GM23338 (cell line): Measurements from ENCODE around the gene TEDC2.

Experiments used
- EZH2phosphoT487 ChIP-seq: fragments of 200-600 bp; sonication (generic); IDR thresholded peaks from one replicate; pipeline ENCODE4 v1.8.1; 2018; ENCODE audit warnings: antibody characterized with exemption; ENCODE audit not compliant: unreplicated experiment
- POLR2AphosphoS5 ChIP-seq: IDR thresholded peaks from 2 replicates; pipeline ENCODE4 v1.6.1; 2016; ENCODE audit warnings: antibody characterized with exemption, low read depth
- TF ChIP-seq, protein P1 (sequence below), 2 experiments: fragments of 200-600 bp in 1 of 2; sonication (generic) in 1 of 2; conservative IDR thresholded peaks; 2 replicates each; pipeline versions ENCODE4 v1.5.1 to v1.6.1; 2016 to 2017; ENCODE audit warnings: antibody characterized with exemption in 2 of 2, low read depth in 2 of 2, mild to moderate bottlenecking in 2 of 2, moderate library complexity in 1 of 2
- TF ChIP-seq, protein P2 (sequence below): IDR thresholded peaks from one replicate; pipeline ENCODE4 v1.6.1; 2018; ENCODE audit warnings: antibody characterized with exemption; ENCODE audit not compliant: unreplicated experiment

DNA sequence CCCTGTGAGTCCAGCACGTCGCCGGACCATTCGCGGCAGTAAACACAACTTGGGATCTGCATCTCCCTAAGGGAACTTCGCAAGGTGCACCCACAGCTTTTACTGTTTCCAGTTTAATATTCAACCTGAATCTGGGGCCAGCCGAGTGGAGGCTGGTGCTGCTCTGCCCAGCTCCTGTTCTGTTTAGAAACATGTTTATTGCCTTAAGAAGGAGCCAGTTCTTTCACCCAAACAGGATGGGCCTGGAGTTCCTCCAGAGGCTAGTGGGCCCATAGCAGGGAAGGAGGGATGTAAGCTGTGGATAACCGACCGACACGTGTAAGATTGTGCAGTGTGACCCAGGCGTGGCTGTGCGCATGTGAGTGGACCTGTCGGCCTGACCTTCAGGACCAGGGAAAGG is 32.4 kb downstream of the TEDC2 start:
- TF ChIP-seq, protein P1, sequence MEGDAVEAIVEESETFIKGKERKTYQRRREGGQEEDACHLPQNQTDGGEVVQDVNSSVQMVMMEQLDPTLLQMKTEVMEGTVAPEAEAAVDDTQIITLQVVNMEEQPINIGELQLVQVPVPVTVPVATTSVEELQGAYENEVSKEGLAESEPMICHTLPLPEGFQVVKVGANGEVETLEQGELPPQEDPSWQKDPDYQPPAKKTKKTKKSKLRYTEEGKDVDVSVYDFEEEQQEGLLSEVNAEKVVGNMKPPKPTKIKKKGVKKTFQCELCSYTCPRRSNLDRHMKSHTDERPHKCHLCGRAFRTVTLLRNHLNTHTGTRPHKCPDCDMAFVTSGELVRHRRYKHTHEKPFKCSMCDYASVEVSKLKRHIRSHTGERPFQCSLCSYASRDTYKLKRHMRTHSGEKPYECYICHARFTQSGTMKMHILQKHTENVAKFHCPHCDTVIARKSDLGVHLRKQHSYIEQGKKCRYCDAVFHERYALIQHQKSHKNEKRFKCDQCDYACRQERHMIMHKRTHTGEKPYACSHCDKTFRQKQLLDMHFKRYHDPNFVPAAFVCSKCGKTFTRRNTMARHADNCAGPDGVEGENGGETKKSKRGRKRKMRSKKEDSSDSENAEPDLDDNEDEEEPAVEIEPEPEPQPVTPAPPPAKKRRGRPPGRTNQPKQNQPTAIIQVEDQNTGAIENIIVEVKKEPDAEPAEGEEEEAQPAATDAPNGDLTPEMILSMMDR (conservative IDR thresholded peaks at IDR 0.05; ENCODE audit: low read depth in 2 of 2): no peak
- TF ChIP-seq POLR2AphosphoS5 (no peak), EZH2phosphoT487 (no peak)
- TF ChIP-seq, protein P2, sequence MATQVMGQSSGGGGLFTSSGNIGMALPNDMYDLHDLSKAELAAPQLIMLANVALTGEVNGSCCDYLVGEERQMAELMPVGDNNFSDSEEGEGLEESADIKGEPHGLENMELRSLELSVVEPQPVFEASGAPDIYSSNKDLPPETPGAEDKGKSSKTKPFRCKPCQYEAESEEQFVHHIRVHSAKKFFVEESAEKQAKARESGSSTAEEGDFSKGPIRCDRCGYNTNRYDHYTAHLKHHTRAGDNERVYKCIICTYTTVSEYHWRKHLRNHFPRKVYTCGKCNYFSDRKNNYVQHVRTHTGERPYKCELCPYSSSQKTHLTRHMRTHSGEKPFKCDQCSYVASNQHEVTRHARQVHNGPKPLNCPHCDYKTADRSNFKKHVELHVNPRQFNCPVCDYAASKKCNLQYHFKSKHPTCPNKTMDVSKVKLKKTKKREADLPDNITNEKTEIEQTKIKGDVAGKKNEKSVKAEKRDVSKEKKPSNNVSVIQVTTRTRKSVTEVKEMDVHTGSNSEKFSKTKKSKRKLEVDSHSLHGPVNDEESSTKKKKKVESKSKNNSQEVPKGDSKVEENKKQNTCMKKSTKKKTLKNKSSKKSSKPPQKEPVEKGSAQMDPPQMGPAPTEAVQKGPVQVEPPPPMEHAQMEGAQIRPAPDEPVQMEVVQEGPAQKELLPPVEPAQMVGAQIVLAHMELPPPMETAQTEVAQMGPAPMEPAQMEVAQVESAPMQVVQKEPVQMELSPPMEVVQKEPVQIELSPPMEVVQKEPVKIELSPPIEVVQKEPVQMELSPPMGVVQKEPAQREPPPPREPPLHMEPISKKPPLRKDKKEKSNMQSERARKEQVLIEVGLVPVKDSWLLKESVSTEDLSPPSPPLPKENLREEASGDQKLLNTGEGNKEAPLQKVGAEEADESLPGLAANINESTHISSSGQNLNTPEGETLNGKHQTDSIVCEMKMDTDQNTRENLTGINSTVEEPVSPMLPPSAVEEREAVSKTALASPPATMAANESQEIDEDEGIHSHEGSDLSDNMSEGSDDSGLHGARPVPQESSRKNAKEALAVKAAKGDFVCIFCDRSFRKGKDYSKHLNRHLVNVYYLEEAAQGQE: no peak
